Fibroblast of mammary gland (primary cell): ENCODE results near the gene SLC17A8.

Experiments used
- DNase-seq: peaks from one replicate; pipeline ENCODE4 v3.0.0-alpha.2; 2010; ENCODE audit warnings: low read depth
- H3K4me3 ChIP-seq: 2 replicates; pipeline ENCODE4 v1.5.1; 2011; ENCODE audit warnings: low read depth, mild to moderate bottlenecking, low read length, moderate library complexity; ENCODE audit not compliant: control insufficient read depth
- TF ChIP-seq, protein P1 (sequence below): conservative IDR thresholded peaks from 2 replicates; pipeline ENCODE4 v1.5.1; 2011; ENCODE audit warnings: low read depth, low read length, inconsistent platforms; ENCODE audit not compliant: control insufficient read depth, insufficient read depth

SLC17A8 gene

DNA sequence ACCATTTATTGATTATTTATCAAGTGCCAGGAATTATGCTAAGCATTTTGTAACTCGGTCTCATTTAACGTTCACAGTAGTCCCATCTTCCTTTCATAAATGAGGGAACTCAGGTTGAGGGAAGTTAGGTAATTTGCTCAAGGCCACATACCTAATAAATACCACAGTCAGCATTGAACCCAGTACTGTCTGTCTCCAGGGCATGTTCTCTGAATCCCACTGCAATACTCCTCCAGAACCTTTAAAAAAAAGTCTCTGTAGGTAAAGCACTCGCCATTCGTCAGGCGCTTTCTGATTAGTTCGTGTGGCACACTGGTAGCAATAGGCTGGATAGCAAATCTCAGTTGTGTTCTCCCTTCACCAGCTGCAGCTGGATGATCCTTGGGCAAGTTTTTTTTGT is 14.3 kb downstream of the SLC17A8 start:
- H3K4me3 ChIP-seq = no peak overlapping the region
- TF ChIP-seq, protein P1, sequence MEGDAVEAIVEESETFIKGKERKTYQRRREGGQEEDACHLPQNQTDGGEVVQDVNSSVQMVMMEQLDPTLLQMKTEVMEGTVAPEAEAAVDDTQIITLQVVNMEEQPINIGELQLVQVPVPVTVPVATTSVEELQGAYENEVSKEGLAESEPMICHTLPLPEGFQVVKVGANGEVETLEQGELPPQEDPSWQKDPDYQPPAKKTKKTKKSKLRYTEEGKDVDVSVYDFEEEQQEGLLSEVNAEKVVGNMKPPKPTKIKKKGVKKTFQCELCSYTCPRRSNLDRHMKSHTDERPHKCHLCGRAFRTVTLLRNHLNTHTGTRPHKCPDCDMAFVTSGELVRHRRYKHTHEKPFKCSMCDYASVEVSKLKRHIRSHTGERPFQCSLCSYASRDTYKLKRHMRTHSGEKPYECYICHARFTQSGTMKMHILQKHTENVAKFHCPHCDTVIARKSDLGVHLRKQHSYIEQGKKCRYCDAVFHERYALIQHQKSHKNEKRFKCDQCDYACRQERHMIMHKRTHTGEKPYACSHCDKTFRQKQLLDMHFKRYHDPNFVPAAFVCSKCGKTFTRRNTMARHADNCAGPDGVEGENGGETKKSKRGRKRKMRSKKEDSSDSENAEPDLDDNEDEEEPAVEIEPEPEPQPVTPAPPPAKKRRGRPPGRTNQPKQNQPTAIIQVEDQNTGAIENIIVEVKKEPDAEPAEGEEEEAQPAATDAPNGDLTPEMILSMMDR = no peak
- no peak for DNase-seq

DNA sequence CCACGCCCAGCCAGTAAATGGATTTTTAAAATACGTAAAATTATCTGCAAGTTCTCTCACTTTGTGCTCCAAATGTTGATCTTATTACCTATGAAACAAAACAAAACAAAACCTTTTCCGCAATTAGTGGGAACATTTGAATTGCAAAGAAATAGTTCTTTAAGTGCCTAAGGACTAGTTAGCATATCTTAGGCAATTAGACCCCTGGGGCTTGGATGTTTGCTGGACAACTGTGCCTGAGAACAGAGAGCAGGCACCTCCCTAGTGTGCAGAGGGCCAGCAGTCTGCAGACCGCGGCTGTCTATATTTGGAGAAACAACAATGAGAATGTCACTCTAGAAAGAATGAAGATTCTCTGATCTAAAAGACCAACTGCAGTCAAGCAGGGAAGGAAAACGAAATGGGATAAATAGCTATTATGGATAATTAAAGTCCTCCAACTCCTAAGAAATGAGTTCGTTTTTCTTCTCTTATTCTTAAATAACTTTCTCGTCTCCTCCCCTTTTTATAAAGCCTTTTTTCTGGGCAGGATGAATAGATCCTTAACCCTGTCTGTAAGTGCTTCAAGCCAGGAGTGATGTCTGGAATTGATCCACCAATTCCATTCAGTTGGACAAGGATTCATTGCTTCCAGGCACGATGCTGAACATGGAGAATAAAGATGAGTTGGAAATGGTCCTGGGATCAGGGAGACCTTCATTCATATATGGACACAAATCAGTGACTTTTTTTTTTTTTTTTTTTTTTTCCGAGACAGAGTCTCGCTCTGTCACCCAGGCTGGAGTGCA is 16.2 kb downstream of the SLC17A8 start:
- DNase-seq = no peak
- TF ChIP-seq, protein P1 = no peak
- H3K4me3 ChIP-seq = no peak overlapping the region

DNA sequence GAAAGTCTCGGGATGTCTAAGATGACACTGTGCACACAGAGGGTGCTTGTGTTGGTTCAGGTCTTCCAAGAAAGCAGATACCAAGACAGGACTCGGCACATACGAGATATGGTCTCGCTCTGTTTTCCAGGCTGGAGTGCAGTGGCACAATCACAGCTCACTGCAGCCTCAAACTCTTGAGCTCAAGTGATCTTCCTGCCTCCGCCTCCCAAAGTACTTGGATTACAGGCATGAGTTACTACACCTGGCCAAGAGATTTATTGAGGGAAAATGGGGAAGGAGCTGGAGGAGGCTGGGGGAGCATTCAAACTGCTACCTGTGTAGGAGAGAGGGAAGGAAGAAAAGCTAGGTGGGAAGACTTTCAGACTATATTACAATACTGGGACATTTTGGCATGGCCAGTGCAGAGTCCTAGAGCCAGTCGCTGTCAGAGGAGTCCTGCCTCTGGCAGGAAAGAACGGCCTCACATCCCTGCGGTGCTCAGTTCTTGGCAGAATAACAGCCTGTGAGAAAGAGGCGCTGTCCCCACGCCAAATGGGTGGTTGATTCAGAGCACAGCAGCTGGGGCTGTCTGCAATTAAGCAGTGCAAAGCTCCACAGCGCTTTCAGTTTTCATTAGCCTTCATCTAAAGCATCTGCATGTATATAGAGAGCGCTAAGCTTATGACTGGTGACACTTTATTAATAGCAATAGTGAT is 18.3 kb downstream of the SLC17A8 start:
- H3K4me3 ChIP-seq = no peak overlapping the region
- TF ChIP-seq, protein P1 = no peak
- DNase-seq = peak; percentile 68

DNA sequence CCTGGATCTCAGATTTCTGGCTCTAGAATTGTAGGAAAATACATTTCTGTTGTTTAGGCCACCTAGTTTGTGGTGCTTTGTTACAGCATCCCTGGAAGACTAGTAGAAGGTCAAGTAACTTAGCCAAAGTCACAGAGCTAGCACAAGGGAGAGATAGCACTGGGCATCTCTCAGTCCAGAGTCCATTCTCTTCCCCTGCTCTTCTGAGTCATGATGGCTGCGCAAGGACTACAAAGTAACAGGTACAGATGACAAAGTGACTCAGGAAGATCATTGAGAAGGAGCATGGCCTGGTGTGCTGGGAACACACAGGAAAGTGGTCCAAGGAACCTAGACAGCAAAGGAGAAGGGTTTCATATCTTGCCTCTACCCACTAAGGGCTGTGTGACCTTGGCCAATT is 19.3 kb downstream of the SLC17A8 start:
- TF ChIP-seq, protein P1 = no peak
- H3K4me3 ChIP-seq = no peak overlapping the region
- no peak for DNase-seq

DNA sequence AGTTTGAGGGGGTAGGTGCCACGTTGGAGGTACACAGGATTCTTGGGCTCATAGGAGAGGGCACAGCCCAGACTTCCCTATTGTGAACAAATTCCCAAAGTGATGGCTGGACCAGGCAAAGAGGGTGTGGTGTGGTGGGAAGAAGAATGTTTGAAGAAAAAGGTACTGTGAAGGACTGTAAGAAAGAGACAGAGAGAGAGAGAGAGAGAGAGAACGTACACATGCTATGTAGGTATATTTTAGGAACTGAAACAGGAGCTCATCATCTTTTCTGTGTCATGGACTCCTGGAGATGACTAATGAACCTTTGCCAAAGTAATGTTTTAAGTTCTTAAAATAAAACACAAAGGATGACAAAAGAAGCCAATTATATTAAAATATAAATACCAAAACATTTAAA is 24.5 kb downstream of the SLC17A8 start:
- TF ChIP-seq, protein P1 = no peak
- DNase-seq = no peak
- H3K4me3 ChIP-seq = no peak overlapping the region

DNA sequence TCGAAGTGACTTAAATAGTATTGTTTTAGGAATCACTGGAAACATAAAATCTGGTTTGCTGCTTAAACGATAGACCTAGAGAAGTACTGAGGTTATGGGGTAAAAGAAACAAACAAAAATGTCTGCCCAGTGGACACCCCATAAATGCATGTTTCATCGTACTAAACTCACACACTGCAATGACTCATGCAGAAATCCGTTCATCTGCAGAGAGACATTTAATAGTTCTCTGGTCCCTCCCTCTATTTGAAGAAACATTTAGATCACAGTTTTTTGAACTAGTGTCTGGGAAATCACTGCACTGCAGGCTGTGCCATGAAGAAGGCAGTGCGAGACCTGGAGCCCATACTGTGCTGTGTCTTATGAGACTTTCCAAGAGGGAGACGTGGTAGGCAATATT is 25.5 kb downstream of the SLC17A8 start:
- no peak overlapping the region for H3K4me3 ChIP-seq
- peak; percentile 8 for DNase-seq
- TF ChIP-seq, protein P1 = no peak
